Measurements from ENCODE around the gene WDR47.

GRCh38 chr1:109020693-109021257, 21.1 kb downstream of the WDR47 start:
- no peak for TF ChIP-seq CTCF (IDR thresholded peaks at IDR 0.05)
- no peak for TF ChIP-seq POLR2A (IDR thresholded peaks at IDR 0.05)
